Mesenchymal stem cell (in vitro differentiated cells and primary cell): ENCODE results near the gene CYBC1.
"Not testable (repeated sequence)": the region's sequence is repeated elsewhere in the genome, so short reads cannot be mapped to it uniquely, and the experiment has no call there.

ENCODE experiments used
- DNase-seq: peaks from one replicate; pipeline ENCODE4 v3.0.0-alpha.2; 2013
- H2AFZ ChIP-seq: one replicate; pipeline ENCODE4 v1.6.1; 2013; ENCODE audit warnings: low read depth, mild to moderate bottlenecking, control low read depth, inconsistent platforms, low read length, moderate library complexity
- H2AK5ac ChIP-seq: 2 replicates; pipeline ENCODE4 v1.6.1; 2013; ENCODE audit warnings: low read length, moderate library complexity, mild to moderate bottlenecking, inconsistent platforms; ENCODE audit not compliant: severe bottlenecking
- H2BK120ac ChIP-seq: one replicate; pipeline ENCODE4 v1.6.1; 2013; ENCODE audit warnings: low read depth, mild to moderate bottlenecking, inconsistent platforms, low read length, moderate library complexity
- H2BK12ac ChIP-seq, 2 experiments: one replicate each; pipeline ENCODE4 v1.6.1; 2013; ENCODE audit warnings: inconsistent platforms in 2 of 2, low read length in 2 of 2, mild to moderate bottlenecking in 2 of 2, moderate library complexity in 2 of 2, control low read depth in 1 of 2
- H2BK15ac ChIP-seq: one replicate; pipeline ENCODE4 v1.6.1; 2013; ENCODE audit warnings: mild to moderate bottlenecking, low read depth, inconsistent platforms; ENCODE audit not compliant: poor library complexity, severe bottlenecking
- H2BK5ac ChIP-seq: 2 replicates; pipeline ENCODE4 v1.6.1; 2013; ENCODE audit warnings: low read depth, mild to moderate bottlenecking, low read length, control low read depth, inconsistent platforms; ENCODE audit not compliant: poor library complexity, severe bottlenecking
- H3K14ac ChIP-seq, 2 experiments: one replicate each; pipeline ENCODE4 v1.6.1; 2013; ENCODE audit warnings: inconsistent platforms in 2 of 2, low read length in 2 of 2, control low read depth in 1 of 2, mild to moderate bottlenecking in 1 of 2, moderate library complexity in 1 of 2
- H3K18ac ChIP-seq, 2 experiments: one replicate each; pipeline ENCODE4 v1.6.1; 2013; ENCODE audit warnings: inconsistent platforms in 2 of 2, low read length in 2 of 2, control low read depth in 1 of 2, low read depth in 1 of 2, mild to moderate bottlenecking in 1 of 2
- H3K23ac ChIP-seq, 2 experiments: one replicate each; pipeline ENCODE4 v1.6.1; 2013; ENCODE audit warnings: inconsistent platforms in 2 of 2, low read length in 2 of 2, mild to moderate bottlenecking in 2 of 2, moderate library complexity in 2 of 2, control low read depth in 1 of 2
- H3K27ac ChIP-seq: 2 replicates; pipeline ENCODE4 v1.5.1; 2013; ENCODE audit warnings: mild to moderate bottlenecking, moderate library complexity, low read length, control low read depth, inconsistent platforms; ENCODE audit not compliant: poor library complexity, severe bottlenecking
- H3K27me3 ChIP-seq, 2 experiments: 2 replicates each; pipeline versions ENCODE4 v1.6.1 to v1.7.0; 2013; ENCODE audit warnings: low read length in 2 of 2, mild to moderate bottlenecking in 2 of 2, moderate library complexity in 2 of 2, control low read depth in 1 of 2, inconsistent platforms in 1 of 2; ENCODE audit not compliant: control insufficient read depth in 1 of 2, insufficient read depth in 1 of 2
- H3K36me3 ChIP-seq, 2 experiments: 2 replicates each; pipeline versions ENCODE4 v1.6.1 to v1.7.0; 2013; ENCODE audit warnings: low read length in 2 of 2, control low read depth in 1 of 2, inconsistent platforms in 1 of 2, low read depth in 1 of 2, mild to moderate bottlenecking in 1 of 2; ENCODE audit not compliant: insufficient read depth in 2 of 2, control insufficient read depth in 1 of 2
- H3K4ac ChIP-seq, 2 experiments: one replicate each; pipeline ENCODE4 v1.6.1; 2013; ENCODE audit warnings: inconsistent platforms in 2 of 2, low read length in 2 of 2, mild to moderate bottlenecking in 2 of 2, moderate library complexity in 2 of 2, control low read depth in 1 of 2, low read depth in 1 of 2
- H3K4me1 ChIP-seq: 2 replicates; pipeline ENCODE4 v1.6.1; 2013; ENCODE audit warnings: low read depth, low read length, control low read depth; ENCODE audit not compliant: control insufficient read depth, insufficient read depth
- H3K4me2 ChIP-seq: 2 replicates; pipeline ENCODE4 v1.6.1; 2013; ENCODE audit warnings: low read length, mild to moderate bottlenecking, inconsistent platforms; ENCODE audit not compliant: poor library complexity, severe bottlenecking
- H3K4me3 ChIP-seq, 2 experiments: 2 replicates each; pipeline versions ENCODE4 v1.5.1 to v1.7.0; 2013; ENCODE audit warnings: low read length in 2 of 2, mild to moderate bottlenecking in 2 of 2, control low read depth in 1 of 2, low read depth in 1 of 2; ENCODE audit not compliant: insufficient read depth in 1 of 2
- H3K79me1 ChIP-seq: replicated peaks from 2 replicates; pipeline ENCODE4 v1.6.1; 2013; ENCODE audit warnings: mild to moderate bottlenecking, control low read depth, low read length, inconsistent platforms; ENCODE audit not compliant: poor library complexity, severe bottlenecking
- H3K9ac ChIP-seq: 2 replicates; pipeline ENCODE4 v1.7.0; 2013; ENCODE audit warnings: mild to moderate bottlenecking, low read length, moderate library complexity
- H3K9me3 ChIP-seq: 2 replicates; pipeline ENCODE4 v1.7.0; 2013; ENCODE audit warnings: mild to moderate bottlenecking, low read length; ENCODE audit not compliant: control insufficient read depth
- H4K8ac ChIP-seq: one replicate; pipeline ENCODE4 v1.6.1; 2013; ENCODE audit warnings: inconsistent platforms, mild to moderate bottlenecking, low read length, moderate library complexity
- H4K91ac ChIP-seq: one replicate; pipeline ENCODE4 v1.6.1; 2013; ENCODE audit warnings: mild to moderate bottlenecking, low read length, inconsistent platforms
- WGBS: methylation state at CpG from one replicate; pipeline ENCODE4 v1.1.7; 2013; ENCODE audit warnings: mixed read lengths; 5-methylcytosine and 5-hydroxymethylcytosine counted together

The CYBC1 gene

GRCh38 chr17:82461827-82462524 is 11.4 kb upstream of the CYBC1 start:
- H3K4me2 ChIP-seq, result no peak overlapping the region
- peaks cover 17% of the 10 kb centered on the region for H3K79me1 ChIP-seq
- H3K4me3 ChIP-seq, result no peak overlapping the region
- 90% methylated on average over 10 of the region's 10 CpGs for WGBS
- no peaks in the 10 kb centered on the region for H3K9me3 ChIP-seq
- no peak overlapping the region for H3K23ac ChIP-seq
- no peak overlapping the region for H3K4ac ChIP-seq
- no peak for DNase-seq
- H3K27ac ChIP-seq, result no peak overlapping the region
- H2AK5ac ChIP-seq, result no peak overlapping the region
- H3K27me3 ChIP-seq, result no peaks in the 10 kb centered on the region
- no peak overlapping the region for H4K8ac ChIP-seq
- H2BK120ac ChIP-seq, result no peak overlapping the region
- H3K14ac ChIP-seq, result no peak overlapping the region
- H2AFZ ChIP-seq, result no peak overlapping the region
- no peak overlapping the region for H2BK5ac ChIP-seq
- no peak overlapping the region for H2BK15ac ChIP-seq
- peak overlapping the region; percentile 22 for H4K91ac ChIP-seq
- no peak overlapping the region for H2BK12ac ChIP-seq
- peaks cover 12% of the 10 kb centered on the region for H3K4me1 ChIP-seq
- no peak overlapping the region for H3K18ac ChIP-seq
- H3K9ac ChIP-seq, result no peak overlapping the region
- H3K36me3 ChIP-seq, result peaks cover 57 to 65% of the 10 kb centered on the region in 2 experiments

GRCh38 chr17:82459936-82460335 is 9.4 kb upstream of the CYBC1 start:
- not testable (repeated sequence) for H3K27me3 ChIP-seq, H3K9ac ChIP-seq, H2BK120ac ChIP-seq, H3K18ac ChIP-seq, H3K4ac ChIP-seq, H4K8ac ChIP-seq, H3K9me3 ChIP-seq, H3K14ac ChIP-seq, H2BK5ac ChIP-seq, H3K23ac ChIP-seq, H2BK12ac ChIP-seq, H3K4me2 ChIP-seq, H3K27ac ChIP-seq, DNase-seq, H4K91ac ChIP-seq, H2AFZ ChIP-seq, H2BK15ac ChIP-seq, H2AK5ac ChIP-seq
- Histone ChIP-seq H3K4me3 (peak overlapping the region in 1 of 2 experiments; percentile 95), H3K4me1 (peaks cover 12% of the 10 kb centered on the region), H3K79me1 (peaks cover 17% of the 10 kb centered on the region), H3K36me3 (peaks cover 44 to 47% of the 10 kb centered on the region in 2 experiments)
- WGBS, result 96% methylated on average over 9 of the region's 9 CpGs

- Histone ChIP-seq H2BK120ac (peak overlapping the region; percentile 64), H3K14ac (peak overlapping the region in 1 of 2 experiments; percentile 26), H4K8ac (peak overlapping the region; percentile 57), H3K4ac (peak overlapping the region in 1 of 2 experiments; percentile 24), H3K4me2 (peak overlapping the region; percentile 77), H3K27ac (no peak overlapping the region), H2BK15ac (peak overlapping the region; percentile 73), H2AFZ (peak overlapping the region; percentile 30), H2BK12ac (peak overlapping the region in 1 of 2 experiments; percentile 43), H2AK5ac (no peak overlapping the region), H3K9me3 (no peaks in the 10 kb centered on the region), H3K4me3 (peak overlapping the region; percentile 78 to 95), H3K18ac (peak overlapping the region; percentile 55 to 70), H3K79me1 (peaks cover 17% of the 10 kb centered on the region), H3K23ac (peak overlapping the region in 1 of 2 experiments; percentile 6), H2BK5ac (no peak overlapping the region), H3K4me1 (peaks cover 12% of the 10 kb centered on the region), H4K91ac (no peak overlapping the region), H3K9ac (peak overlapping the region; percentile 96), H3K27me3 (no peaks in the 10 kb centered on the region), H3K36me3 (peaks cover 35 to 37% of the 10 kb centered on the region in 2 experiments)
- WGBS, result 0% methylated on average over 58 of the region's 62 CpGs
- peak; percentile 65 for DNase-seq
Observed at GRCh38 chr17:82458885-82459424, 8.4 kb upstream of the CYBC1 start.

- peak within 1 kb of the TSS; percentile 77 for H3K4me2 ChIP-seq
- peaks cover 28 to 31% of the 10 kb centered on the region in 2 experiments for H3K36me3 ChIP-seq
- H3K27me3 ChIP-seq, result no peaks in the 10 kb centered on the region
- no peaks in the 10 kb centered on the region for H3K9me3 ChIP-seq
- peak within 1 kb of the TSS; percentile 95 to 99 for H3K4ac ChIP-seq
- peak within 1 kb of the TSS; percentile 96 for H3K9ac ChIP-seq
- peak within 1 kb of the TSS; percentile 99 for H2BK120ac ChIP-seq
- peak within 1 kb of the TSS; percentile 99 for H2BK5ac ChIP-seq
- H3K79me1 ChIP-seq, result peaks cover 17% of the 10 kb centered on the region
- peaks cover 12% of the 10 kb centered on the region for H3K4me1 ChIP-seq
- peak; percentile 99 for DNase-seq
- peak within 1 kb of the TSS; percentile 97 for H4K8ac ChIP-seq
- peak within 1 kb of the TSS in 1 of 2 experiments; percentile 78 for H3K23ac ChIP-seq
- H3K18ac ChIP-seq, result peak within 1 kb of the TSS; percentile 93 to 98
- peak within 1 kb of the TSS; percentile 26 for H3K27ac ChIP-seq
- H2BK12ac ChIP-seq, result peak within 1 kb of the TSS in 1 of 2 experiments; percentile 43
- H3K4me3 ChIP-seq, result peak within 1 kb of the TSS; percentile 81 to 95
- H2AK5ac ChIP-seq, result no peak within 1 kb of the TSS
- under 1% methylated on average over 82 of the region's 85 CpGs for WGBS
- peak within 1 kb of the TSS in 1 of 2 experiments; percentile 94 for H3K14ac ChIP-seq
- H2AFZ ChIP-seq, result peak within 1 kb of the TSS; percentile 30
- H4K91ac ChIP-seq, result peak within 1 kb of the TSS; percentile 97
- peak within 1 kb of the TSS; percentile 97 for H2BK15ac ChIP-seq
Observed at GRCh38 chr17:82458179-82458884, 7.8 kb upstream of the CYBC1 start, which contains the start of gene NARF. Gene NARF (plus strand): TSS chr17:82458741. CDS start chr17:82458804, 63 bp downstream.
